T follicular helper cell (primary cell): ENCODE measurements around the gene CA5B.
"Not testable (repeated sequence)": the region's sequence is repeated elsewhere in the genome, so short reads cannot be mapped to it uniquely, and the experiment has no call there.

Experiments used
- DNase-seq: peaks from one replicate; pipeline ENCODE4 v3.0.0-alpha.2; 2020; ENCODE audit warnings: low read depth

The CA5B gene

GRCh38 chrX:15814771-15815365 is 76.8 kb downstream of the CA5B start:
- DNase-seq = no peak

GRCh38 chrX:15815779-15816437 is 77.8 kb downstream of the CA5B start:
- no peak for DNase-seq

- DNase-seq = no peak
Observed at GRCh38 chrX:15816438-15816809, 78.4 kb downstream of the CA5B start.

GRCh38 chrX:15816886-15817285 is 78.8 kb downstream of the CA5B start:
- peak; percentile 10 for DNase-seq

GRCh38 chrX:15820106-15821073 is 82.3 kb downstream of the CA5B start:
- DNase-seq = no peak

GRCh38 chrX:15822922-15823321 is 84.9 kb downstream of the CA5B start:
- DNase-seq = no peak

- DNase-seq = no peak
Observed at GRCh38 chrX:15825936-15826335, 87.9 kb downstream of the CA5B start.

GRCh38 chrX:15829217-15829616 is 91.1 kb downstream of the CA5B start:
- DNase-seq = no peak

GRCh38 chrX:15831347-15831746 is 93.3 kb downstream of the CA5B start:
- DNase-seq = not testable (repeated sequence)

- no peak for DNase-seq
Observed at GRCh38 chrX:15834053-15834452, 96.0 kb downstream of the CA5B start.

- DNase-seq = no peak
Observed at GRCh38 chrX:15834827-15835595, 96.9 kb downstream of the CA5B start.
